PC-3 (cell line): ENCODE results near the gene IL32. TPM values are rescaled to one million over a fixed set of nuclear protein-coding genes. Genes with fewer than 3 reads are reported as not detected.
A peak's percentile ranks its signal among the peaks of the same experiment; 100 is the strongest.

Experiments
- ATAC-seq: fragments of 200-7000 bp; cut with Tn5 transposase; 2 replicates; pipeline ENCODE4 v1.9.1; 2020; ENCODE audit warnings: mild to moderate bottlenecking, moderate library complexity
- BruUV-seq: library from RNA; stranded (reverse); fragments of 400-500 nt; replicated peaks from 2 replicates; lab custom pipeline; 2021; lab: Mats Ljungman, UMichigan
- CTCF ChIA-PET: fragments of 300-600 bp; sonication (Branson Sonifier 250); formaldehyde crosslinking; loops from one replicate; lab custom pipeline; 2022; ENCODE audit warnings: antibody characterized with exemption; lab: Charles Lee
- POLR2A ChIA-PET: fragments of 300-600 bp; sonication (Branson Sonifier 250); formaldehyde crosslinking; loops from one replicate; lab custom pipeline; 2022; ENCODE audit warnings: antibody characterized with exemption; ENCODE audit not compliant: unreplicated experiment; lab: Charles Lee
- DNase-seq: peaks from one replicate; pipeline ENCODE4 v3.0.0-alpha.2; 2015
- H2AFZ ChIP-seq: fragments of 300-600 bp; sonication (generic); 2 replicates; pipeline ENCODE4 v1.6.0; 2016; ENCODE audit warnings: antibody characterized with exemption, low read length
- H3F3A ChIP-seq: fragments of 300-600 bp; sonication (generic); one replicate; pipeline ENCODE4 v1.6.0; 2017; ENCODE audit warnings: antibody characterized with exemption, low read length, control low read depth, mild to moderate bottlenecking; ENCODE audit not compliant: unreplicated experiment
- H3K27ac ChIP-seq: fragments of 300-600 bp; sonication (generic); 2 replicates; pipeline ENCODE4 v1.5.1; 2016; ENCODE audit warnings: mild to moderate bottlenecking, low read length
- H3K27me3 ChIP-seq: fragments of 300-600 bp; sonication (generic); 2 replicates; pipeline ENCODE4 v1.6.1; 2016; ENCODE audit warnings: low read length, mixed read lengths
- H3K36me3 ChIP-seq: fragments of 300-600 bp; sonication (generic); 2 replicates; pipeline ENCODE4 v1.6.1; 2016; ENCODE audit warnings: low read depth, mixed run types, low read length, mixed read lengths
- H3K4me1 ChIP-seq: fragments of 300-600 bp; sonication (generic); 2 replicates; pipeline ENCODE4 v1.5.1; 2016; ENCODE audit warnings: low read length; ENCODE audit not compliant: insufficient read depth
- H3K4me2 ChIP-seq: fragments of 300-600 bp; sonication (generic); 2 replicates; pipeline ENCODE4 v1.6.0; 2016; ENCODE audit warnings: low read length
- H3K4me3 ChIP-seq: fragments of 300-600 bp; sonication (generic); 2 replicates; pipeline ENCODE4 v1.5.1; 2016; ENCODE audit warnings: mild to moderate bottlenecking, low read length, mixed read lengths
- H3K79me2 ChIP-seq: fragments of 300-600 bp; sonication (generic); 2 replicates; pipeline ENCODE4 v1.6.1; 2017; ENCODE audit warnings: low read length, mixed read lengths
- H3K9ac ChIP-seq: fragments of 300-600 bp; sonication (generic); 2 replicates; pipeline ENCODE4 v1.6.0; 2016; ENCODE audit warnings: mild to moderate bottlenecking, low read length
- H3K9me2 ChIP-seq: fragments of 300-600 bp; sonication (generic); replicated peaks from 2 replicates; pipeline ENCODE4 v1.6.1; 2016; ENCODE audit warnings: mixed run types, low read length, mixed read lengths
- H3K9me3 ChIP-seq: fragments of 300-600 bp; sonication (generic); 2 replicates; pipeline ENCODE4 v1.6.1; 2016; ENCODE audit warnings: low read length, mixed read lengths
- H4K20me1 ChIP-seq: fragments of 300-600 bp; sonication (generic); 2 replicates; pipeline ENCODE4 v1.6.1; 2016; ENCODE audit warnings: low read length, mixed read lengths
- EZH2 ChIP-seq: fragments of 300-600 bp; sonication (generic); IDR thresholded peaks from one replicate; pipeline ENCODE4 v1.6.1; 2017; ENCODE audit warnings: antibody characterized with exemption, mild to moderate bottlenecking, low read length; ENCODE audit not compliant: unreplicated experiment
- EZH2phosphoT487 ChIP-seq: fragments of 300-600 bp; sonication (generic); IDR thresholded peaks from 2 replicates; pipeline ENCODE4 v1.6.1; 2018; ENCODE audit warnings: mild to moderate bottlenecking, antibody characterized with exemption, low read length, borderline replicate concordance
- intact Hi-C: fragments of 100-400 bp; cut with micrococcal nuclease; formaldehyde crosslinking; loops from 2 replicates; pipeline ENCODE4 v1.9.0; 2023
- total RNA-seq: library from RNA; depleted of rRNA; stranded (reverse); fragments of >200 nt; gene quantifications from 2 replicates; pipeline ENCODE4 v1.2.3, GENCODE V29; 2014
- TF ChIP-seq, protein P1 (sequence below): fragments of 300-600 bp; sonication (generic); conservative IDR thresholded peaks from 2 replicates; pipeline ENCODE4 v1.5.1; 2017; ENCODE audit warnings: antibody characterized with exemption, low read depth, mild to moderate bottlenecking, low read length

Gene IL32
- total RNA-seq, 1 experiment from 2014 or later = 8.8 TPM

- no peak within 1 kb of the TSS for H3K9ac ChIP-seq
- H3K4me3 ChIP-seq = no peak within 1 kb of the TSS; the same call in 1 of the 2 replicates
- H3K27ac ChIP-seq = no peak within 1 kb of the TSS
- no peaks in the 10 kb centered on the region for H3K27me3 ChIP-seq
- intact Hi-C loops = no loop called here
- no peaks in the 10 kb centered on the region for H3K9me2 ChIP-seq
- ChIA-PET CTCF (interaction anchor here (0.6 kb wide), 1 partner anchor 11 kb away, joined by 13 read pairs; no protein-coding TSS in a partner anchor), POLR2A (no interaction called here)
- H3F3A ChIP-seq = no peaks in the 10 kb centered on the region
- peak within 1 kb of the TSS; percentile 69; the same call in 1 of the 2 replicates for H2AFZ ChIP-seq
- no peaks in the 10 kb centered on the region for H3K36me3 ChIP-seq
- DNase-seq (no peak), ATAC-seq (no peak)
- BruUV-seq = no TSS peak
- no peaks in the 10 kb centered on the region for H3K9me3 ChIP-seq
- H3K4me1 ChIP-seq = 0 out of 2 replicates have a peak, but pooled peaks cover 4% of the 10 kb centered on the region
- peak within 1 kb of the TSS; percentile 46; the same call in 1 of the 2 replicates for H3K4me2 ChIP-seq
- H3K79me2 ChIP-seq = no peaks in the 10 kb centered on the region
- H4K20me1 ChIP-seq = no peaks in the 10 kb centered on the region
- TF ChIP-seq EZH2 = no peak
- TF ChIP-seq, protein P1, sequence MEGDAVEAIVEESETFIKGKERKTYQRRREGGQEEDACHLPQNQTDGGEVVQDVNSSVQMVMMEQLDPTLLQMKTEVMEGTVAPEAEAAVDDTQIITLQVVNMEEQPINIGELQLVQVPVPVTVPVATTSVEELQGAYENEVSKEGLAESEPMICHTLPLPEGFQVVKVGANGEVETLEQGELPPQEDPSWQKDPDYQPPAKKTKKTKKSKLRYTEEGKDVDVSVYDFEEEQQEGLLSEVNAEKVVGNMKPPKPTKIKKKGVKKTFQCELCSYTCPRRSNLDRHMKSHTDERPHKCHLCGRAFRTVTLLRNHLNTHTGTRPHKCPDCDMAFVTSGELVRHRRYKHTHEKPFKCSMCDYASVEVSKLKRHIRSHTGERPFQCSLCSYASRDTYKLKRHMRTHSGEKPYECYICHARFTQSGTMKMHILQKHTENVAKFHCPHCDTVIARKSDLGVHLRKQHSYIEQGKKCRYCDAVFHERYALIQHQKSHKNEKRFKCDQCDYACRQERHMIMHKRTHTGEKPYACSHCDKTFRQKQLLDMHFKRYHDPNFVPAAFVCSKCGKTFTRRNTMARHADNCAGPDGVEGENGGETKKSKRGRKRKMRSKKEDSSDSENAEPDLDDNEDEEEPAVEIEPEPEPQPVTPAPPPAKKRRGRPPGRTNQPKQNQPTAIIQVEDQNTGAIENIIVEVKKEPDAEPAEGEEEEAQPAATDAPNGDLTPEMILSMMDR = no peak
- TF ChIP-seq EZH2phosphoT487 = no peak
Measured at GRCh38 chr16:3098459-3099394, 33.3 kb downstream of the IL32 start, which contains the start of gene ZSCAN10. ZSCAN10 (minus strand) TSS chr16:3099294; CDS start chr16:3092937, 6,357 bp downstream.

DNA sequence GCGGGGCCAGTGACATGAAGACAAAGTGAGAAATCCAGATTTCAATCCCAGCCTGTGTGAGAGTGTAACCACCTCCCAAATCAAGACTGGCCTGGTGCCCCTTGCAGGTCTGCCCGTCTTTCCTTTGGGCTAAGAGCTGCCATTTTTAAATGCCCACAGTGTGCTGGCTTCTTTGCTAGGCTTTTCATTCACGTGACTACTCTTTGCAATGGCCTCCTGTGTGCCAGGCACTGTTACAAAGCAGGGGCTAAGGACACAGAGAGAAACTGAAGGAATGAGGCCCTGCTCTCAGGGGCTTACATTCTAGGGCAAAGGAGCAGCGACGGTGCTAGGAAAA lies 33.9 kb downstream of the IL32 start:
- Histone ChIP-seq H3K27ac (no peak overlapping the region), H2AFZ (no peak overlapping the region), H3K27me3 (no peaks in the 10 kb centered on the region), H3K4me3 (no peak overlapping the region), H3K9me3 (no peaks in the 10 kb centered on the region), H3K4me1 (0 out of 2 replicates have a peak, but pooled peaks cover 4% of the 10 kb centered on the region), H3K36me3 (no peaks in the 10 kb centered on the region), H3K79me2 (no peaks in the 10 kb centered on the region), H4K20me1 (no peaks in the 10 kb centered on the region), H3F3A (no peaks in the 10 kb centered on the region), H3K9ac (no peak overlapping the region), H3K4me2 (no peak overlapping the region), H3K9me2 (no peaks in the 10 kb centered on the region)
- ChIA-PET POLR2A (no interaction called here), CTCF (no interaction called here)
- intact Hi-C loops = no loop called here
- ATAC-seq (no peak), DNase-seq (no peak)
- no TSS peak for BruUV-seq
- TF ChIP-seq, protein P1 = no peak
- TF ChIP-seq EZH2phosphoT487 (no peak), EZH2 (no peak)
